Coronary artery (tissue), 2 donors: ENCODE results near the gene CALN1.

Experiments used
- DNase-seq: peaks from one replicate; pipeline ENCODE4 v3.0.0-alpha.2; 2017; ENCODE audit warnings: low spot score
- H3K27ac ChIP-seq, 2 donors: fragments of 200-600 bp; sonication (generic); one replicate each; pipeline ENCODE4 v1.5.1; 2016 to 2019
- H3K4me3 ChIP-seq: fragments of 200-600 bp; sonication (generic); 2 replicates; pipeline ENCODE4 v1.5.1; 2016; ENCODE audit warnings: mild to moderate bottlenecking, moderate library complexity
- CTCF ChIP-seq: fragments of 200-600 bp; sonication (generic); IDR thresholded peaks from one replicate; pipeline ENCODE4 v1.5.1; 2019; ENCODE audit warnings: antibody characterized with exemption

Gene CALN1

GRCh38 chr7:72297636-72298035 lies 114.5 kb downstream of the CALN1 start:
- TF ChIP-seq CTCF: no peak
- Histone ChIP-seq H3K4me3 (no peak overlapping the region), H3K27ac (no peak overlapping the region)
- DNase-seq: no peak

GRCh38 chr7:72292794-72293193 lies 119.3 kb downstream of the CALN1 start:
- no peak for TF ChIP-seq CTCF
- no peak overlapping the region for H3K4me3 ChIP-seq
- H3K27ac ChIP-seq: no peak overlapping the region
- DNase-seq: no peak

- no peak for DNase-seq
- TF ChIP-seq CTCF: no peak
- Histone ChIP-seq H3K4me3 (no peak overlapping the region), H3K27ac (no peak overlapping the region)
Observed at GRCh38 chr7:72292118-72292517, 120.0 kb downstream of the CALN1 start.

- Histone ChIP-seq H3K4me3 (no peak overlapping the region), H3K27ac (no peak overlapping the region)
- DNase-seq: no peak
- no peak for TF ChIP-seq CTCF
Observed at GRCh38 chr7:72286519-72286918, 125.6 kb downstream of the CALN1 start.

GRCh38 chr7:72283309-72283708 lies 128.8 kb downstream of the CALN1 start:
- TF ChIP-seq CTCF: no peak
- Histone ChIP-seq H3K4me3 (no peak overlapping the region), H3K27ac (no peak overlapping the region)
- DNase-seq: no peak

GRCh38 chr7:72281308-72281707 lies 130.8 kb downstream of the CALN1 start:
- no peak for DNase-seq
- no peak overlapping the region for H3K4me3 ChIP-seq
- TF ChIP-seq CTCF: no peak
- H3K27ac ChIP-seq: no peak overlapping the region

- DNase-seq: no peak
- no peak for TF ChIP-seq CTCF
- Histone ChIP-seq H3K4me3 (no peak overlapping the region), H3K27ac (no peak overlapping the region)
Observed at GRCh38 chr7:72279203-72279602, 132.9 kb downstream of the CALN1 start.
